ENCODE data around the gene PUM2.

DNA sequence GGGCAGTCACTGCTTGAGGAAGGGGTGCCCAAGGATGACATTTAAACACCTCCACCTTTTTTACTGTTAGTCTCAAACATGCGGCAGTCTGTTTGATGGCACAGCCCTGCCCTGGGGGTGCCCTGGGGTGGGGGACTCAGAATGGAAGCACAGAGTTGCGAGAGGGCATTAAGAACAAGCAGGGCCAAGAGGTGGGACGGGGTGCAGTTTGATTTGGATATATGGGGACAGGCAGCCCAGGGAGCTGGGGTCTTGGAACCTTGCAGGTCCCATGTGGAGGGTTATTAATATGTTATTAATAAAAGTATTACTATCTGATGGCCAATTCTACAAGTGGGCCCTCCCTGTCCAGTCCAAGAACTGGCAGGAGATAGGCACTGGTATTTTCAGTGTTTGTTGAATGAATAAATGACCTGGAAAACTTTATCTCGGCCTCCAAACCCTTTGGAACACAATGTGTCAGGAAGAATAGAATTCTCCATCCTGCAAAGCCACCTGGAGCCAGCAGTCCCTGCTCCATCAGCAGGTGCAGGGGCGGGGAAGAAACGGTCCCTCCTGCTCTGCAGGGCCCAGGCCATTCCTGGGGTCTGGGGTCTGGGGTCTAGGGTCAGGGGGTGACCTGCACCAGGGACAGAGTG is 150.9 kb downstream of the PUM2 start:
- TF ChIP-seq POLR2A (IDR thresholded peaks at IDR 0.05) (no peak), EP300 (IDR thresholded peaks at IDR 0.05) (no peak)
- TF ChIP-seq, protein P1, sequence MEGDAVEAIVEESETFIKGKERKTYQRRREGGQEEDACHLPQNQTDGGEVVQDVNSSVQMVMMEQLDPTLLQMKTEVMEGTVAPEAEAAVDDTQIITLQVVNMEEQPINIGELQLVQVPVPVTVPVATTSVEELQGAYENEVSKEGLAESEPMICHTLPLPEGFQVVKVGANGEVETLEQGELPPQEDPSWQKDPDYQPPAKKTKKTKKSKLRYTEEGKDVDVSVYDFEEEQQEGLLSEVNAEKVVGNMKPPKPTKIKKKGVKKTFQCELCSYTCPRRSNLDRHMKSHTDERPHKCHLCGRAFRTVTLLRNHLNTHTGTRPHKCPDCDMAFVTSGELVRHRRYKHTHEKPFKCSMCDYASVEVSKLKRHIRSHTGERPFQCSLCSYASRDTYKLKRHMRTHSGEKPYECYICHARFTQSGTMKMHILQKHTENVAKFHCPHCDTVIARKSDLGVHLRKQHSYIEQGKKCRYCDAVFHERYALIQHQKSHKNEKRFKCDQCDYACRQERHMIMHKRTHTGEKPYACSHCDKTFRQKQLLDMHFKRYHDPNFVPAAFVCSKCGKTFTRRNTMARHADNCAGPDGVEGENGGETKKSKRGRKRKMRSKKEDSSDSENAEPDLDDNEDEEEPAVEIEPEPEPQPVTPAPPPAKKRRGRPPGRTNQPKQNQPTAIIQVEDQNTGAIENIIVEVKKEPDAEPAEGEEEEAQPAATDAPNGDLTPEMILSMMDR (IDR thresholded peaks at IDR 0.05), result no peak
